Neural progenitor cell (in vitro differentiated cells): Measurements from ENCODE around the gene DNLZ.

Experiments used
- CTCF ChIP-seq: fragments of 200-600 bp; sonication (generic); IDR thresholded peaks from 2 replicates; pipeline ENCODE4 v1.5.1; 2017; ENCODE audit warnings: antibody characterized with exemption, mild to moderate bottlenecking
- EZH2 ChIP-seq: fragments of 200-600 bp; sonication (generic); IDR thresholded peaks from 2 replicates; pipeline ENCODE4 v1.6.1; 2017; ENCODE audit warnings: antibody characterized with exemption, mild to moderate bottlenecking, moderate library complexity
- EZH2phosphoT487 ChIP-seq: fragments of 200-600 bp; sonication (generic); IDR thresholded peaks from 2 replicates; pipeline ENCODE4 v1.6.1; 2017; ENCODE audit warnings: antibody characterized with exemption

GRCh38 chr9:136363106-136363948, at the start of gene DNLZ:
- TF ChIP-seq CTCF (peak; percentile 91), EZH2 (no peak), EZH2phosphoT487 (no peak)
